Tibial nerve (tissue), 4 donors: ENCODE results near the gene AGPS.

Experiments used
- EP300 ChIP-seq, 2 donors: sonication (generic); formaldehyde crosslinking; IDR thresholded peaks; one replicate each; pipeline ENCODE4 v1.6.1; 2017; ENCODE audit warnings: antibody characterized with exemption in 2 of 2, mild to moderate bottlenecking in 1 of 2
- POLR2A ChIP-seq, 2 donors: fragments of 450-650 bp; IDR thresholded peaks; one replicate each; pipeline ENCODE4 v1.6.1; 2017; ENCODE audit warnings: antibody characterized with exemption in 2 of 2, mild to moderate bottlenecking in 2 of 2, moderate library complexity in 2 of 2
- TF ChIP-seq, protein P1 (sequence below), 5 experiments: fragments of 200-600 bp in 3 of 5; fragments of 450-650 bp in 2 of 5; sonication (generic) in 3 of 5; IDR thresholded peaks; one replicate each; pipeline ENCODE4 v1.5.1; 2016 to 2019; ENCODE audit warnings: antibody characterized with exemption in 5 of 5, mild to moderate bottlenecking in 3 of 5, moderate library complexity in 2 of 5

DNA sequence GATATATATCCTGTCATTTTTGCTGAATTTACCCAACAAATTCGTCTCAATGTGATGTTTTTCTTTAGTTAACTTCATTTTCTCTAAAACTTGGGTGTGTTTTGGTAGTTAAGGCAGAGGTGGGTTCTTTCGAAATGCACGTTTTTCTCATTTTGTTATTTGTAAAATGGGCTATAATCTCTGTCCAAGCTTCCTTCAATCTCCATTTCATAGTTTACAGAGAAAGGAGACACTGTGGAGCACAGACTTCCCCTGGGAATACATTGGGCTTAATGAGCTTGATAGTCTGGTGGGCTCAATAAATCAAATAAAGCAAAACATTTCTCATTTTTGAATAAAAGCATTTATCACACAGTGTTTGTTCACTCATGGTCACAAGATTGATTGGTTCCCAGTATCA is 145.1 kb downstream of the AGPS start:
- no peak for TF ChIP-seq POLR2A (IDR thresholded peaks at IDR 0.05)
- TF ChIP-seq, protein P1, sequence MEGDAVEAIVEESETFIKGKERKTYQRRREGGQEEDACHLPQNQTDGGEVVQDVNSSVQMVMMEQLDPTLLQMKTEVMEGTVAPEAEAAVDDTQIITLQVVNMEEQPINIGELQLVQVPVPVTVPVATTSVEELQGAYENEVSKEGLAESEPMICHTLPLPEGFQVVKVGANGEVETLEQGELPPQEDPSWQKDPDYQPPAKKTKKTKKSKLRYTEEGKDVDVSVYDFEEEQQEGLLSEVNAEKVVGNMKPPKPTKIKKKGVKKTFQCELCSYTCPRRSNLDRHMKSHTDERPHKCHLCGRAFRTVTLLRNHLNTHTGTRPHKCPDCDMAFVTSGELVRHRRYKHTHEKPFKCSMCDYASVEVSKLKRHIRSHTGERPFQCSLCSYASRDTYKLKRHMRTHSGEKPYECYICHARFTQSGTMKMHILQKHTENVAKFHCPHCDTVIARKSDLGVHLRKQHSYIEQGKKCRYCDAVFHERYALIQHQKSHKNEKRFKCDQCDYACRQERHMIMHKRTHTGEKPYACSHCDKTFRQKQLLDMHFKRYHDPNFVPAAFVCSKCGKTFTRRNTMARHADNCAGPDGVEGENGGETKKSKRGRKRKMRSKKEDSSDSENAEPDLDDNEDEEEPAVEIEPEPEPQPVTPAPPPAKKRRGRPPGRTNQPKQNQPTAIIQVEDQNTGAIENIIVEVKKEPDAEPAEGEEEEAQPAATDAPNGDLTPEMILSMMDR (IDR thresholded peaks at IDR 0.05) = no peak
- no peak for TF ChIP-seq EP300 (IDR thresholded peaks at IDR 0.05)
